SU-DHL-6 (cell line): Measurements from ENCODE around the gene RYR2.

Experiments
- CTCF ChIP-seq: fragments of 200-600 bp; sonication (generic); IDR thresholded peaks from one replicate; pipeline ENCODE4 v1.5.1; 2017; ENCODE audit warnings: antibody characterized with exemption, mild to moderate bottlenecking, low read length, moderate library complexity; ENCODE audit not compliant: insufficient read depth, poor library complexity, severe bottlenecking
- EZH2phosphoT487 ChIP-seq: fragments of 200-600 bp; sonication (generic), shearing (Covaris generic); conservative IDR thresholded peaks from 2 replicates; pipeline ENCODE4 v1.6.1; 2018; ENCODE audit warnings: mild to moderate bottlenecking, antibody characterized with exemption, low read length, moderate library complexity, mixed read lengths

GRCh38 chr1:237556911-237557310, 514.9 kb downstream of the RYR2 start:
- no peak for TF ChIP-seq EZH2phosphoT487
- no peak for TF ChIP-seq CTCF
